HG03066 (cell line): ENCODE results near the gene VTCN1.
"Not testable (repeated sequence)": the region's sequence is repeated elsewhere in the genome, so short reads cannot be mapped to it uniquely, and the experiment has no call there.

Experiments used
- ATAC-seq: cut with Tn5 transposase; IDR thresholded peaks from one replicate; pipeline ENCODE4 v1.9.1; 2021; ENCODE audit warnings: low read depth; ENCODE audit not compliant: unreplicated experiment

Gene VTCN1

DNA sequence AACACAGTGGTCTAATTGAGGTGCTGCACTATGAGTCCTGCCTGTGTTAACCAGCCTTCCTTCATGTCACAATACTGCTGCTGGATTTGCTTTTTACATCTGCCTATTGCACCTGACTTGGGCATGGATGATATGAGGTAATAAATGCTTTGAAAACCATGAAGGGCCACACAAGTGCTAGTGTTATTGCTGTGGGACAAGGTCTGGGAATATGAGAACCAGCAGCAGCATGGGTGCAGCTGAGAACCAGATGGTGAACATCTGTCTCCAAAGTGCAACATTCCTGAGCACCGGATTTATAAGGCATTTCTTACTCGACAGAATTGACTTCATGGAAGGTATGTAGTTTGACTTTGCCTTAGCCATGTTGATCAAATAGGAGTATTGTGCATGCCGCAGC, 105.7 kb downstream of the VTCN1 start:
- no peak for ATAC-seq

DNA sequence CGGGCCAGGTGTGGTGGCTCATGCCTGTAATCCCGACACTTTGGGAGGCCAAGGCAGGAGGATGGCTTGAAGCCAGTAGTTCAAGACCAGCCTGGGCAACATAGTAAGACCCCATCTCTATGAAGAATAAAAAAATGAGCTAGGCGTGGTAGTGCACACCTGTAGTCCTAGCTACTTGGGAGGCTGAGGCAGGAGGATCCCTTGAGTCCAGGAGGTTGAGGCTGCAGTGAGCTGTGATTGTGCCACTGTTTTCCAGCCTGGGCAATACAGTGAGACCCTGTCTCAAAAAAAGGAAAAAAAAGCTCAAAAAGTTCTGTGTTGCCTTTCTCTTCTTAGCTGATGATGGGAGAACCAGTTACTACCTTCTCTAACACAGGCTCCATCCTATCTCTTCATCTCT, 108.9 kb downstream of the VTCN1 start:
- not testable (repeated sequence) for ATAC-seq

DNA sequence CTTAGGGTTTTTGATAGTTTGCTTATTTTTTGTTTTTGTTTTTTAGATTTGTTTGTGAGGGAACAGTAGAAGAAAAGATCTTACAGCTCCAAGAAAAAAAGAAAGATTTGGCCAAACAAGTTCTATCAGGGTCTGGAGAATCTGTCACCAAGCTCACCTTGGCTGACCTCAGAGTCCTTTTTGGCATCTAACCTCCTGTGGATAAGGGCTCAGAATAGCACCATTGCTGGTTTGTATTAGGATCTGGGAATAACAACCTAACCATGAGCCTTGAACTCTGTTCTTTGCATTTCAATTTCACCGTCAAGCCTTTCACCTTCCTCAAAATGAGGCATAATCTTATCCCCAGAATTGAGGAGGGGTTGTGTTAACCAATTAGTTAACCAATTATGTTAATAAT, 109.4 kb downstream of the VTCN1 start:
- no peak for ATAC-seq

DNA sequence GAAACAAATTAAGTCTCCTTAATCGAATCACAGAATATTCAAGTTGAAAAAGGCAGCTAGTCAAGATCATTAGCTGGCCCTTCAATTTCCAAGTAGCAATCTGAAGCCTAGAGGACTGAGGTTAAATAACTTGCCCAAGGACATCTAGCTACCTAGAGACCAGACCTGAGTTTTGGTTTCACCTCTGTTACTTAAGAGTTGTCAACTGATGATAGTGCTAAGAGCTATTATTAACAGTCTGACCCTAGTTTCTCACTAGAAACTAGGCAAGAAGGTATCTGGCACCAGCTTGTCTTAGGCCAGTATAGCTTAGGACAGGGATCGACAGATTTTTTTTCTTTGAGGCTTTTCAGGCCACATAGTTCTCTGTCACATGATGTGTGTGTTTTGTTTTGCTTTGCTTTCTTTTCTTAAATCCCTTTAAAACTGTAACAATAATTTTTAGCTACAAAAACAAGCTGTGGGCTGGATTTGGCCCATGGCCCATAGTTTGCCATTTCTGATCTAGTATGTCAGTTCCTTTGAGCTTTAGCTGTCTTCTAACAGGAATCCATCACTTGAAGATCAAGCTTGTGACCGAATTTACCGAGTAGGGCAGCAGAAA, 112.3 kb downstream of the VTCN1 start:
- no peak for ATAC-seq

DNA sequence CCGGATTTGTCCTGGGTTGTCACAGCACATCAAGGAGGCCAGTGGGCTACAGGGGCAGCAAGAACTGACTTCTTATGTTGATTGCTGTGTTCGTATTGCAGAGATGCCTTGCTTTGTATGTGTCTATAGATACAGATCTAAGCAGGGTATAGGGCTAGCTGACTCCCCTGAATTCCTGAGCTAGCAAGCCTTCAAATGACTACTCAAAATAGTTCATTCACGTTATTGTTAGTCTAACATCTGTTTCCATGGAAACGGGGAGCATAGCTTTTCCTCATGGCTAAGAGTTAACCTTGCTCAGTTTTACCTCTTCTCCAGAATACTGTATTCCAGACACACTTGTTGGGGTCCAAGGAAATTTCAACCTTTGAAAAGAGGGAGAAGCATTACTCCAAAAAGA, 113.3 kb downstream of the VTCN1 start:
- no peak for ATAC-seq

DNA sequence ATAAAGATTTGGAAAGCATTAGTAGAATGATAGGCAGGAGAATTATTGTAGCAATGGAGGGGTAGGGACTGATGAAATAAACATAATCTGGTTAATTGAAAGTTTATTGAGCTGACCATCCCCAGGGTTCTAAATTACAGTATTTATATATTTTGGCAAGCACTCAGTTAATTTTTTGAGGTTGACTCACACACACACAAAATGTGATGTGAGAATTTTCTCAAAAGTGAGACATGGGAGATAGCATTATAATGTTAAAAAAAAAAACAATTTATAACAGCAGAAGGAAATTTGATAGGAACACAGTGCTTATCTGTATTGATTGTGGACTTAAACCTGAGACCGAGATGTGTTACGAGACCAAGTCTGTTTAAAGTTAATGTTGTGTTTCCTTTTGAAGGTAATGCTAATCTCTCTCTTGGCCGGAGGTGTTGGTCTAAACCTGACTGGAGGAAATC, 113.7 kb downstream of the VTCN1 start:
- no peak for ATAC-seq

DNA sequence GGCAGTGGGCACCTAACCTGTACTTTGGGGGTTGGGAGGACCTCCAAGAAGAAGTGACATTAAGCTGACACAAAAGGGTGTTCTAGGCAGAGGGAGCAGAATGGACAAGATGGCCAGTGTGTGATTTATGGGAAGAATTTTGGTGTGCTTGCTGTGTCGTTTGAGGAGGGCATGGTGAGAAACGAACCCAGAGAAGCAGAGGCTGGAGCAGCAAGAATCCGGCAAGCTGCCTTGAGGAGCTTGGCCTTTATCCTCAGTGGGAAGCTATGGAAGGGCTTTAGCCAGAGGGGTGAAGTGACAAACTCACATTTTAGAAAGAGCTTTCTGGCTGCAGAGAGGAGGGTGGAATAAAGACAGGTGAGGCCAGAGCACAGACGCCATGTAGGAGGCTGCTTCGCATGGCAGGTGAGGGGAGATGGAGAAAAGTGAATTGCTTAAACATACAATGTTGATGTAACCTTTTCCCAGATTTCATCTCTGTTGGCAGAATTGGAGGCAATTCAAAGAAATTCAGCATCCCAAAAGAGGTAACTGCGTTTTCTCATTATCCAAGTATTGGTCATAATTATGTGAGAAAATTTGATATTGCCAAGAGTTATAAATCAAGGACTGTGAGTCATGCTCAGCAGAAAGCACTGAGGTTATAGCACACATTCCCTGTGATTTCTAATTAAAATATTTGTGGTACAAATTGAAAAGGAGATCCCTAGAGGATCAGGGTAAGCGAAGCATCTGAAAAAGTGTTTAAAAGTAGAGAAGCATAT, 115.7 kb downstream of the VTCN1 start:
- no peak for ATAC-seq

DNA sequence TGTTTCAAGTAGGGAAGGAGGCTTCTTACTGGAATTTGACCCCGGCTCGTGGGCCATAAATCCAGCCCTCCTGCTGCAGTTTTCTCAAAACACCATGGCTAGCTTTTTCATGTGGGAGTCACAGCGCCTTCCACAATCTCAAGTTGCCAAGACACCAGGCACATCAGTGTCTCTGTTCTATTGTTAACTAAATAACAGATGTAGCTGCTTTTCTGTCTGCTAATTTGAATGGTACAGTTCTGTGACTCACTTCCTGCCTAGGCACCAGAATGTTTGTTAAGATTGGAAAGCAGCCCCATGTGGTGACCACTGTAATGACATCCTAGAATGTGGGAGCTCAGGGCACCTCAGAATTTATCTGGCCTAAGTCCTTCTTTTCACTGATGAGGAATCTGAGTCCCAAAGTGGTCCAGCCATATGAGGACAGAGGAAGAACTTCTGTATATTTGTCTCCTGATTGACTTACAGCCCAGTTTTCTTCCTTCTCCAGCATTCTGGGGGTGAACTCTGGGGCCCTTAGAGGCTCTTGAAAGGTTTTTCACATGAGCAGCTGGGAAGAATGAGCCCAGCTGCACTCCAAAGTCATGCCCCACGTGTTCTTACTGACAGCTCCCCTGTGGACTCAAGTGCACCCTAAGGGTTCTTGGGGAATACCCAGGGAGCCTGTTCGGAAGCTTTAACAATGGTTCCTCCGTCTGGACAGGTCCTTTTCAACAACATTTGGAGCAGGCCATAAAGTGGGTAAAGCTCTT, 116.7 kb downstream of the VTCN1 start:
- peak; percentile 66 for ATAC-seq
